Measurements from ENCODE around the gene STX12. TPM values are rescaled to one million over a fixed set of nuclear protein-coding genes. Genes with fewer than 3 reads are reported as not detected.

Gene STX12
- polyA plus RNA-seq, 1 of the 3 experiments (the other 2 are of a cell fraction), result 12.9 TPM

- Histone ChIP-seq H3K4me3 (ENCODE audit: low read depth in 2 of 2, low read length in 1 of 2) (no peak overlapping the region), H3K36me3 (replicated peaks in 1 of 2; ENCODE audit: control insufficient read depth in 1 of 2, insufficient read depth in 2 of 2, low read length in 1 of 2) (peaks cover 0 to 46% of the 10 kb centered on the region in 2 experiments), H3K9me2 (no peaks in the 10 kb centered on the region), H3K9me3 (no peaks in the 10 kb centered on the region), H3F3A (replicated peaks; ENCODE audit: insufficient read depth) (peaks cover 4% of the 10 kb centered on the region), H3K4me1 (ENCODE audit: control insufficient read depth in 1 of 2, insufficient read depth in 2 of 2, low read depth in 1 of 2, low read length in 1 of 2) (peaks cover 0 to 16% of the 10 kb centered on the region in 2 experiments; a peak in 2 of 4 replicates), H2AFZ (ENCODE audit: low read depth) (no peak overlapping the region), H4K20me1 (ENCODE audit: insufficient read depth) (no peaks in the 10 kb centered on the region), H3K79me2 (ENCODE audit: insufficient read depth) (no peaks in the 10 kb centered on the region), H3K9ac (no peak overlapping the region), H3K27me3 (ENCODE audit: insufficient read depth) (no peaks in the 10 kb centered on the region), H3K27ac (ENCODE audit: low read depth in 2 of 2, low read length in 1 of 2) (no peak overlapping the region), H3K4me2 (no peak overlapping the region)
- DNase-seq, result no peak
- ChIA-PET POLR2A (interaction anchor here (1.0 kb wide), 1 partner anchor 17 kb away, joined by 3 read pairs; the partner anchor contains the start of gene STX12), CTCF (no interaction called here)
- TF ChIP-seq FOXJ3 (CRISPR knock-in tag; IDR thresholded peaks at IDR 0.05), result no peak
- 96% methylated on average over 4 of the region's 4 CpGs for WGBS (ENCODE audit: low lambda C conversion rate)
These were observed 17.2 kb upstream of the STX12 start for GRCh38 chr1:27755865-27756264.

GRCh38 chr1:27759236-27759635, 13.8 kb upstream of the STX12 start:
- ChIA-PET POLR2A (interaction anchor here (0.7 to 2.9 kb wide), 5 partner anchors 14 to 101 kb away, joined by 3 to 19 read pairs (median 5); partner anchors contain the start of genes FAM76A, IFI6, PPP1R8 and STX12), CTCF (interaction anchor here (0.8 to 3.3 kb wide), 5 partner anchors 9 to 115 kb away, joined by 3 to 13 read pairs (median 6); partner anchors contain the start of gene STX12)
- Histone ChIP-seq H3F3A (replicated peaks; ENCODE audit: insufficient read depth) (peaks cover 4% of the 10 kb centered on the region), H3K36me3 (replicated peaks in 1 of 2; ENCODE audit: control insufficient read depth in 1 of 2, insufficient read depth in 2 of 2, low read length in 1 of 2) (peaks cover 0 to 38% of the 10 kb centered on the region in 2 experiments), H2AFZ (ENCODE audit: low read depth) (no peak overlapping the region), H3K27me3 (ENCODE audit: insufficient read depth) (no peaks in the 10 kb centered on the region), H3K27ac (ENCODE audit: low read depth in 2 of 2, low read length in 1 of 2) (peak overlapping the region in 1 of 2 experiments; percentile 79; a peak in 2 of 4 replicates), H3K9me2 (no peaks in the 10 kb centered on the region), H4K20me1 (ENCODE audit: insufficient read depth) (no peaks in the 10 kb centered on the region), H3K4me2 (no peak overlapping the region), H3K9ac (no peak overlapping the region), H3K4me3 (ENCODE audit: low read depth in 2 of 2, low read length in 1 of 2) (no peak overlapping the region), H3K79me2 (ENCODE audit: insufficient read depth) (no peaks in the 10 kb centered on the region), H3K9me3 (no peaks in the 10 kb centered on the region), H3K4me1 (ENCODE audit: control insufficient read depth in 1 of 2, insufficient read depth in 2 of 2, low read depth in 1 of 2, low read length in 1 of 2) (peaks cover 0 to 16% of the 10 kb centered on the region in 2 experiments; a peak in 2 of 4 replicates)
- TF ChIP-seq PBX3 (IDR thresholded peaks at IDR 0.05) (no peak), TCF12 (IDR thresholded peaks at IDR 0.05) (peak; percentile 54), FOXJ3 (CRISPR knock-in tag; IDR thresholded peaks at IDR 0.05) (0 out of 2 replicates have a peak, but pooled peaks have one; percentile 42), MEF2A (IDR thresholded peaks at IDR 0.05; ENCODE audit: borderline replicate concordance, low read depth) (no peak), CHD2 (IDR thresholded peaks at IDR 0.05; ENCODE audit: low read length, partially characterized antibody) (peak; percentile 83), EP300 (IDR thresholded peaks at IDR 0.05; ENCODE audit: borderline replicate concordance in 1 of 2, low read depth in 1 of 2, low read length in 1 of 2) (peak in 1 of 2 experiments; percentile 89; a peak in 2 of 4 replicates), GATA2 (CRISPR knock-in tag; IDR thresholded peaks at IDR 0.05) (peak; percentile 83), RCOR1 (IDR thresholded peaks at IDR 0.05; ENCODE audit: low read length) (peak; percentile 90)
- peak; percentile 64 for DNase-seq
- 48% methylated on average over 2 of the region's 2 CpGs for WGBS (ENCODE audit: low lambda C conversion rate)

- H3K36me3 ChIP-seq (replicated peaks in 1 of 2; ENCODE audit: control insufficient read depth in 1 of 2, insufficient read depth in 2 of 2, low read length in 1 of 2), result peaks cover 0 to 28% of the 10 kb centered on the region in 2 experiments
- POLR2A ChIA-PET, result interaction anchor here (2.9 kb wide), 1 partner anchor 13 kb away, joined by 19 read pairs; the partner anchor contains the start of gene STX12
- H3K4me3 ChIP-seq (ENCODE audit: low read depth in 2 of 2, low read length in 1 of 2), result no peak overlapping the region
- peak overlapping the region in 1 of 2 experiments; percentile 78; a peak in 2 of 4 replicates for H3K27ac ChIP-seq (ENCODE audit: low read depth in 2 of 2, low read length in 1 of 2)
- H3K79me2 ChIP-seq (ENCODE audit: insufficient read depth), result no peaks in the 10 kb centered on the region
- peaks cover 0 to 16% of the 10 kb centered on the region in 2 experiments; a peak in 2 of 4 replicates for H3K4me1 ChIP-seq (ENCODE audit: control insufficient read depth in 1 of 2, insufficient read depth in 2 of 2, low read depth in 1 of 2, low read length in 1 of 2)
- peaks cover 4% of the 10 kb centered on the region for H3F3A ChIP-seq (replicated peaks; ENCODE audit: insufficient read depth)
- H2AFZ ChIP-seq (ENCODE audit: low read depth), result no peak overlapping the region
- H3K4me2 ChIP-seq, result no peak overlapping the region
- H4K20me1 ChIP-seq (ENCODE audit: insufficient read depth), result no peaks in the 10 kb centered on the region
- H3K9me2 ChIP-seq, result no peaks in the 10 kb centered on the region
- WGBS (ENCODE audit: low lambda C conversion rate), result 82% methylated on average over 3 of the region's 3 CpGs
- no peaks in the 10 kb centered on the region for H3K27me3 ChIP-seq (ENCODE audit: insufficient read depth)
- no peaks in the 10 kb centered on the region for H3K9me3 ChIP-seq
- no peak for TF ChIP-seq USF2 (IDR thresholded peaks at IDR 0.05; ENCODE audit: borderline replicate concordance, low read depth, low read length)
- TF ChIP-seq RCOR1 (IDR thresholded peaks at IDR 0.05; ENCODE audit: low read length), result no peak
- TF ChIP-seq RAD21 (IDR thresholded peaks at IDR 0.05; ENCODE audit: low read length), result peak; percentile 68
- CTCF ChIA-PET, result interaction anchor here (0.7 to 3.3 kb wide), 9 partner anchors 8 to 219 kb away, joined by 3 to 13 read pairs (median 4); partner anchors contain the start of genes FAM76A, PPP1R8 and STX12
- H3K9ac ChIP-seq, result no peak overlapping the region
- no peak for DNase-seq
These were observed 12.6 kb upstream of the STX12 start for GRCh38 chr1:27760426-27760825.

All from SK-N-SH (cell line).